ENCODE data around the gene ARHGEF17.
"Not testable (repeated sequence)": the region's sequence is repeated elsewhere in the genome, so short reads cannot be mapped to it uniquely, and the experiment has no call there.

The ARHGEF17 gene

GRCh38 chr11:73272680-73273038 lies 35.4 kb upstream of the ARHGEF17 start:
- no peak for DNase-seq

GRCh38 chr11:73273222-73273895 lies 34.7 kb upstream of the ARHGEF17 start:
- DNase-seq = no peak

- not testable (repeated sequence) for DNase-seq
Observed at GRCh38 chr11:73274191-73274590, 33.9 kb upstream of the ARHGEF17 start.

- DNase-seq = no peak
Observed at GRCh38 chr11:73274722-73275380, 33.2 kb upstream of the ARHGEF17 start.

GRCh38 chr11:73275381-73275750 lies 32.7 kb upstream of the ARHGEF17 start:
- DNase-seq = no peak

- no peak for DNase-seq
Observed at GRCh38 chr11:73277467-73277866, 30.6 kb upstream of the ARHGEF17 start.

- DNase-seq = no peak
Observed at GRCh38 chr11:73280626-73281025, 27.4 kb upstream of the ARHGEF17 start.

GRCh38 chr11:73281201-73281741 lies 26.8 kb upstream of the ARHGEF17 start:
- DNase-seq = no peak

- DNase-seq = no peak
Observed at GRCh38 chr11:73281796-73282660, 26.0 kb upstream of the ARHGEF17 start.

GRCh38 chr11:73283276-73284000 lies 24.6 kb upstream of the ARHGEF17 start:
- DNase-seq = no peak

- DNase-seq = no peak
Observed at GRCh38 chr11:73284106-73284505, 24.0 kb upstream of the ARHGEF17 start.

- no peak for DNase-seq
Observed at GRCh38 chr11:73285721-73286120, 22.4 kb upstream of the ARHGEF17 start.

- no peak for DNase-seq
Observed at GRCh38 chr11:73286240-73286810, 21.8 kb upstream of the ARHGEF17 start.

GRCh38 chr11:73287400-73288101 lies 20.5 kb upstream of the ARHGEF17 start:
- DNase-seq = no peak

GRCh38 chr11:73288192-73288872 lies 19.7 kb upstream of the ARHGEF17 start:
- DNase-seq = no peak

- DNase-seq = no peak
Observed at GRCh38 chr11:73288873-73289707, 19.0 kb upstream of the ARHGEF17 start.

- no peak for DNase-seq
Observed at GRCh38 chr11:73290536-73290935, 17.5 kb upstream of the ARHGEF17 start.

GRCh38 chr11:73291196-73291595 lies 16.9 kb upstream of the ARHGEF17 start:
- no peak for DNase-seq

- DNase-seq = no peak
Observed at GRCh38 chr11:73291781-73292524, 16.1 kb upstream of the ARHGEF17 start.

- DNase-seq = no peak
Observed at GRCh38 chr11:73292525-73292894, 15.6 kb upstream of the ARHGEF17 start.

Measured in NCI-H1417 treated with DMSO at 0.1 percent for 48 hours (cell line).